KBM-7 (cell line): ENCODE results near the gene RXFP1.
"Not testable (repeated sequence)": the region's sequence is repeated elsewhere in the genome, so short reads cannot be mapped to it uniquely, and the experiment has no call there.

Experiments used
- DNase-seq: peaks from one replicate; pipeline ENCODE4 v3.0.0-alpha.2; 2015
- in situ Hi-C: fragments of 300-500 bp; cut with MboI; formaldehyde crosslinking; loops from 2 replicates; pipeline ENCODE4 v1.14.3; 2020; ENCODE audit warnings: low sequenced_read_pairs, low pct_unique_long_range_greater_than_20kb, mixed read lengths

Gene RXFP1

DNA sequence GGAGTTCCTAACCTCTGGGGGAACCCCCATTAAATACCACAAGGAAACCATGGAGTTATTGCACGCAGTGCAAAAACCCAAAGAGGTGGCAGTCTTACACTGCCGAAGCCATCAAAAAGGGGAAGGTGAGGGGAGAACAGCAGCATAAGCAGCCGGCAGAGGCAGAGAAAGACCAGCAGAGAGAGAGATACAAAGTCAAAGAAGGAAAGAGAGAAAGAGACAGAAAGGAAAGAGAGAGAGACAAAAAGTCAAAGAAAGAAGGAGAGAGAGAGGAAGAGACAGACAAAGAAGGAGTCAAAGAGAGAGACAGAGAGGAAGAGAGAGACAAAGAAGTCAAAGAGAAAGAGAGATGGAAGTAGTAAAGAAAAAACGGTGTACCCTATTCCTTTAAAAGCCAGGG is 141.6 kb downstream of the RXFP1 start:
- in situ Hi-C loops, result not testable (repeated sequence)
- DNase-seq, result peak; percentile 63

DNA sequence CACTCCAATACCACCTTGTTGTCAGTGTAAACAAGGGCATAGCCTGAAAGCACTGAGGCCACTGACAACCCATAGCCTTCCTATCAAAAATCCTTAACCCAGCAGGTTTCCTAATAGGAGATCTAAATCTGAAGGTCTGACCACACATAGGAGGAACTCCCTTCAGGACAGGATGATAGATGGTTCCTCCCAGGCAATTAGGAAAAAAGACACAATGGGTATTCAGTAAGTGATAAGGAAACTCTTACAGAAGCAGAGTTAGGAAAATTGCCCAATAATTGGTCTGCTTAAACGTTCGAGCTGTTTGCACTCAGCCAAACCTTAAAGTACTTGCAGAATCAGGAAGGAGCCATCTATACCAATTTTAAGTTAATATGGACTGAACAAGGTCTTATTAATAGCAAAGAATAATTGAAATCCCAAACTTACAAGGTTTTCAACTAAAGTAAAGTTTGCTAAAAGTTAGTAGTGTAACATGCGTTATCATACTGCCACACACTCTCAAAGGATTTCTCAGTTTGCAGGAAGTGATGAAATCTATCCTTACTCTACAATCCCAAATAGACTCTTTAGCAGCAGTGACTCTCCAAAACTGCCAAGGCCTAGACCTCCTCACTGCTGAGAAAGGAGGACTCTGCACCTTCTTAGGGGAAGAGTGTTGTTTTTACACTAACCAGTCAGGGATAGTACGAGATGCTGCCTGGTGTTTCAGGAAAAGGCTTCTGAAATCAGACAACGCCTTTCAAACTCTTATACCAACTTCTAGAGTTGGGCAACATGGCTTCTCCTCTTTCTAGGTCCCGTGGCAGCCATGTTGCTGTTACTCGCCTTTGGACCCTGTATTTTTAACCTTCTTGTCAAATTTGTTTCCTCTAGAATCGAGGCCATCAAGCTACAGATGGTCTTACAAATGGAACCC is 142.3 kb downstream of the RXFP1 start:
- in situ Hi-C loops, result not testable (repeated sequence)
- peak; percentile 76 for DNase-seq

DNA sequence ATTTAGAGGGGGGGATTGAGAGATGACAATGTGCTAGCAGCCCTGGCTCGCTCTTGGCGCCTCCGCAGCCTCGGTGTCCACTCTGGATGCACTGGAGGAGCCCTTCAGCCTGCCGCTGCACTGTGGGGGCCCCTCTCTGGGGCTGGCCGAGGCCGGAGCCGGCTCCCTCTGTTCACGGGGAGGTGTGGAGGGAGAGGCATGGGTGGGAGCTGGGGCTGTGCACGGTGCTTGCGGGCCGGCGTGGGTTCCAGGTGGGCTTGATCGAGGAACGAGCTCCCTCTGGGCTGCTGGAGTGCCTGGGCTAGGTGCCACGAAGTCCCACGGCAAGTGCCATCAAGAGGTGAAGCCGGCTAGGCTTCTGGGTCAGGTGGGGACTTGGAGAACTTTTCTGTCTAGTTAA is 143.1 kb downstream of the RXFP1 start:
- in situ Hi-C loops, result no loop called here
- DNase-seq, result no peak

DNA sequence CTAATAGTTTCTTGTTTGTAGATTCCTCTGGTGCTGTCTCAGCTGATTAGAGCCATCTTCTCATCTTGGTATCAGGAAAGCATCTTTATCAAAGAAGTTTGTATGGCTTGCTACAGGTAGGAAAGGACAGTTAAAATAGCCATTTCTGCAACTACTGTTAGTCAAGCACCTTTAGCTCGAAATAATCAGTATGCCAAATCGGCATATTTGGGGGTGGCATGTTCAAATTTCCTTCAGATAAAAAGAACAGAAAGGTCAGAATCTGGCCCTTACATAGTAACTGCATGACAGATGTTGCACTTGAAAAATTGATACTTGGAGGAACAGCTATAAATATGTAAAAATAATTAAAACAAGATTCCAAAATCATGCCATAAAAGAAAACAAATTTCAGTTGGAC is 145.2 kb downstream of the RXFP1 start:
- in situ Hi-C loops, result no loop called here

DNA sequence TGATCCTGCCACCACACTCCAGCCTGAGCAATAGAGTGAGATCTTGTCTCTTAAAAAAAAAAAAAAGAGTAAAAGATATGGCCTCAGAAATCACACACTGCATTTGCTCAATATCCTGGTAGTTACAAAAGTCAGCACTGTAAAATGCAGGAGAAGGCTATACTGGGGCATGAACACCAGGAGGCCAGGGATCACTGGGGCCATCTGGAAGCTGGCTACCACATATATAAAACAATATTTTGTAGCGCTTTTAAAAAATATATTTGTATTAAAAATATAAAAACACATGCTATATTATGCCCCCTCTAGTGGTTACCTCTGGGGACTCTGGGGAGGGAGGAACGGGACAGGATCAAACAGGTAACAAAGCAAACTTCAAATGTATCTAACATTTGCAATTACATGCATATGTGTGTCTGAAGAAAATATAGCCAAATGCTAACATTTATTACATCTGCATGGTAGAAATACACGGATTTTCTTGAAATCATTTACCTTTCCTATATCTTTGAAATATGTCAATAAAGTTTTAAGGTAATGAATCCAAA is 146.0 kb downstream of the RXFP1 start:
- in situ Hi-C loops, result no loop called here
- peak; percentile 52 for DNase-seq

More for the DNA sequence above, 145.2 kb downstream of the RXFP1 start:
- DNase-seq, result no peak

DNA sequence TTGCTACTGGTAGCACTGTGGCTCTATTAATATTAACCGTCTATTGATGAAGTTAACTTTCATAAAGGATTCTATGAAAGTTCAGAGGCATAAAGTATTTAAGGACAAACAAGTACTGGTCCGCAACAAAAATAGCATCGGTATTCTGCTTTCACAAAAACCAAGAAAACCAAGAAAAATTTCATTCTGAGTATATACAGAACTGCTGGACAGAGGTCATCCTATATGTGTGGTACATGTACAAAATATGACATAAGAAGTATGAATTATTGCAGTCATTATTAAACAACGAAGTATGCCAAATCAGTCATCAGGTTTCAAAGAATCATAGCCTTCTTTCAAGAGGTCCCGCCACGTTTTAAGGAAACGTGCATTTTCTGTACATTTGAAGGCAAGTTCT is 147.6 kb downstream of the RXFP1 start:
- in situ Hi-C loops, result no loop called here

DNA sequence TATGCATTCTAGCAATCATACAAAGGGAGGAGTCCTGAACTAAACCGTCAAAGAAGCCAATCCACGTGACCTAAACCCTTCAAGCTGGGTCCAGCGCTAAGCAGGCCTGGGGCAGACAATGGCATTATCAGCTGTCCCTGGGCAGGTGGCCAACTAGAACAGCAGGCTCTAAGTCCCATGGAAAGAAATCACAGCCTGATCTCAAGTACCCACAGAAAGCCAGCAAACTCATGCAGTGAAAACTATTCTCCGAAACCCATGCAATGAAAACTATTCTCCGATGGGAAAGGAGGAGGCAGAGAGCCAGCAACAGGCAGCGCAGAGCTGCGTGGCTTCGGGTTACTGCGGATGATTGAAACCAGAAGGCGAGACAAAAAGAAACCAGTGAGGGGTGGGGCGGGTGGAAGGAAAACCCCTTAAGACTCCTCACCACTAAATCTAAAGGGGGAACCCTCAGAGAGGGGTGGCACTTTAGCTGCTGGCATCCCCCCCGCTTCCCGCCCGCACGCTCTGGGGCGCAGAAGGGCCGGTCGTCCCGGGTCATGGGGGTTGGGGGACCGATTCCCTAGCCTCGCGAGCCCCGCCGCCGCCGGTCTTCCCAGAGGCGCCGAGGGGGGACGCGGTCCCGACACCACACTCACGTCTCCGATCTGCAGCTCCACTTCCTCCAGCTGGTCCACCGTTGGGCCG is 149.4 kb downstream of the RXFP1 start:
- in situ Hi-C loops, result no loop called here

More for the DNA sequence above, 147.6 kb downstream of the RXFP1 start:
- DNase-seq, result no peak

DNA sequence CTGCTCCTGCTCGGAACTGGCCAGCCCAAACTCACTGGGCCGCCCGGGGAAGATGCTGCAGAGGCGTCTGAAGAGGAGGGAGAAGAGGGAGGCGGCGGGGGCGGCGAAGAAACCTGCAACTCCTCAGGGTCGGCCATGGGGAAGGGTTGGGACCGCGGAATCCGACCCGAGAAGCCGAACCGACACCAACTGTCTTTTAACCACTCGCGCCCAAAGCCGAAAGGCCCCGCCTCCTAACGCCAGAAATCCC is 149.9 kb downstream of the RXFP1 start, which contains the start of gene C4orf46:
C4orf46 (minus strand) TSS at position 223 of the 250 bp plus-strand sequence; CDS start at position 137, 86 bp downstream.
- in situ Hi-C loops, result no loop called here

More for the DNA sequence above, 149.4 kb downstream of the RXFP1 start:
- peak; percentile 69 for DNase-seq

DNA sequence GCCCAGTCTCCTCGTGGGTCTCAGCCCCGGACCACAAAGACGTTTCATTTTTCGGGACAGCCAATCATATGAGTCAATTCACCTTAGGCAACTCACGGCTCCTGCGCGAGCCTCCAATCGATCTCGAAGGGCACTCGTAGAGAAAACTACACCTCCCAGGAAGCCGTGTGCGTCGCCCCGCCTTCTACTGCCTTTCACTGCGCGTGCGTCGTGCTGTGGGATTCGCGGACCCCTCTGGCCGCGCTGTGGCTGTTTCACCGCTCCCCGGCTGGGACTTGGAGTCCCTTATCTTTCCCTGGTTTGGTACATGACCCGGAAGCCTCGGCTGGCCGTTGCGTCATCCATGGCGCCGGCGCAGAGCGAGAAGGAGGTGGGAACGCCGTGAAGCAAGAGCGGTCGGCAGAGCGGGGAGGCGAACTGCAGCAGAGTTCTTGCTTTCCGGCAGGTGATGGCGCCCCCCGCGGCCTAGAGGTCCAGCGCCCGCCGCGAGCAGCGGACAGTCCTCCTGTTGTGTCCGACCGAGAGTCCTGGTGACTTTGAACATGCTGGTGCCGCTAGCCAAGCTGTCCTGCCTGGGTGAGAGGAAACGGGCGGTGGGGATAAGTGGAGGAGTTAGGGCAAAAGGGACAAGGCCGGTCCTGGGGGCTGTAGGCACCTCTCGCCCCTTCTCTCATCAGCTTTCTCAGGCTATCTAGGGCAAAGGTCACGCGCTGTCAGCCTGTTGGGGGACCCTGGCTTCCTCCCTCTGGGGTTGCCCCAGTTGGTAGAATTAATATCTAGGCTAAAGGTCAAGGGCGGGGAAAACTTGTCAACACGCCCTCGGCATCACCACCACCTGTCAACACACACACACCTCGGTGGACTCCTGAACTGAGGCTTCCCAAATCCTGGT is 150.5 kb downstream of the RXFP1 start, which contains the start of gene ETFDH:
ETFDH (plus strand) TSS at position 382 of the 892 bp plus-strand sequence; CDS start at position 543, 161 bp downstream.
- DNase-seq, result peak; percentile 100
- in situ Hi-C loops, result no loop called here

More for the DNA sequence above, 149.9 kb downstream of the RXFP1 start, which contains the start of gene C4orf46:
- DNase-seq, result no peak

DNA sequence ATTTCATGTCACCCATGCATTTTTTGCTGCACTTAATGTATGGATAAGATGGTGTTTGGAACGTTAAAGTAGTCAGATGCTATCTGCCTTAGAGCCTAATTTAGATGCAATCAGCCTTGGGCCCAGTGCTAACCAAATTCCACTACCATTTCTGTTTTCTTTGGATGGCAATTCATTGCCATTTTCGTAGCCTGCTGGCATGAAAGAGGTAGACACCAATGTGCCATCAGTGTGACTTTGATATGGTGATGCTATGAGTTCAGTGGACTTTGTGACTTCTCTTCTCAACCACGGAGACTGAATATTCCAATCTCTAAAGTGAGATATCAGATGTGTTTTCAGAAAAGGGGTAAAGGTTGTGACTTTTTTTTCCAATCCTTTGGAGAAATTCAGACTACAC is 152.0 kb downstream of the RXFP1 start:
- no peak for DNase-seq
- in situ Hi-C loops, result no loop called here

DNA sequence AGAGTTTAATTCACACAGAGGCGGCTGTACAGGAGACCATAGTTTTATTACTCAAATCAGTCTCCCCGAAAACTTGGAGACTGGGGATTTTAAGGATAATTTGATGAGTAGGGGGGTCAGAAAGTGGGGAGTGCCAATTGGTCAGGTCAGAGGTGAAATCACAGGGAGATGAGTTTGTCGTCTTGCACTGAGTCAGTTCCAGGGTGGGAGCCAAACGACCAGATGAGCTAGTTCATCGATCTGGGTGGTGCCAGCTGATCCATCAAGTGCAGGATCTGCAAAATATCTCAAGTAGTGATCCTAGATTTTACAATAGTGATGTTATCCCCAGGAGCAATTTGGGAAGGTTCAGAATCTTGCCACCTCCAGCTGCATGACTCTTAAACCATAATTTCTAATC is 154.4 kb downstream of the RXFP1 start:
- in situ Hi-C loops, result no loop called here
- DNase-seq, result no peak

DNA sequence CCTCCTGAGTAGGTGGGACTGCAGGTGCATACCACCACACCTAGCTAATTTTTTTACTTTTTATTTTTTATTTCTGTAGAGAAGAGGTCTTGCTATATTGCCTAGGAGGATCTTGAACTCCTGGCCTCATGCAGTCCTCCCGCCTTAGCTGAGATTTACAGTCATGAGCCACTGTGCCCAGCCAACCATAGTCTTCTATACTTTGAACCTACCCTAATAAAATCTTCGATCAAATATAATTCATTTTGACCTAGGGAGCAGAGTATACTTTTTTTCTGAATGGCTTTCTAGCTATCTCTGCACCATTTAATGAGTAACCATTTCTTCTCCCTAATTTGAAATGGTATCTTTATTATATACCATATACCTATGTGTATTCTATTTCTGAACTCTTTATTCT is 157.1 kb downstream of the RXFP1 start:
- DNase-seq, result no peak
- in situ Hi-C loops, result no loop called here

DNA sequence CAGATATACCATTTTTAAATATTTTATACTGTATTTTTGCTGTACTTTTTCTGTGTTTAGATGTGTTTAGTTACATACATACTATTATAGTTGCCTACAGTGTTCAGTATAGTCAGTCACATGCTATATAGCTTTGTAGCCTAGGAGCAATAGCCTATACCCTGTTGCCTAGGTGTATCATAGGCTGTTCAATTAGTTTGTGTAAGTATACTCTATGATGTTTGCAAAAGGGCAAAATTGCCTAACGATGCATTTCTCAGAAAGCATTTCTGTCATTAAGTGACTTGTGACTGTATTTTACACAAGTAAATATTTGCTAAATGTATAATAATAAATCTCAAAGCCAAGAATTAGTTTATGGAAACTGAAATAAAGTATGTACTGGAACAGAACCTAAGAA is 159.9 kb downstream of the RXFP1 start:
- in situ Hi-C loops, result no loop called here
- DNase-seq, result no peak

DNA sequence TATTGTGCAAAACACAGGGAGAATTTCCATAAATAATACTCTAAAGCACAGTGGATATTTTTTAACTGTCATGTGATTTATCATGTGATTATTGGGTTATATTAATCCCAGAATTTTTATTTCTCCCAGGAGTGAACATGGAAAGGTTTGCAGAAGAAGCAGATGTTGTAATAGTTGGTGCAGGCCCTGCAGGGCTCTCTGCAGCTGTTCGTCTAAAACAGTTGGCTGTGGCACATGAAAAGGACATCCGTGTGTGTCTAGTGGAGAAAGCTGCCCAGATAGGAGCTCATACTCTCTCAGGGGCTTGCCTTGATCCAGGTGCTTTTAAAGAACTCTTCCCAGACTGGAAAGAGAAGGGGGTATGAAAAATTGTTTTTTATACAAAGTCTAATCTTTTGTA is 160.4 kb downstream of the RXFP1 start:
- no peak for DNase-seq
- in situ Hi-C loops, result no loop called here

DNA sequence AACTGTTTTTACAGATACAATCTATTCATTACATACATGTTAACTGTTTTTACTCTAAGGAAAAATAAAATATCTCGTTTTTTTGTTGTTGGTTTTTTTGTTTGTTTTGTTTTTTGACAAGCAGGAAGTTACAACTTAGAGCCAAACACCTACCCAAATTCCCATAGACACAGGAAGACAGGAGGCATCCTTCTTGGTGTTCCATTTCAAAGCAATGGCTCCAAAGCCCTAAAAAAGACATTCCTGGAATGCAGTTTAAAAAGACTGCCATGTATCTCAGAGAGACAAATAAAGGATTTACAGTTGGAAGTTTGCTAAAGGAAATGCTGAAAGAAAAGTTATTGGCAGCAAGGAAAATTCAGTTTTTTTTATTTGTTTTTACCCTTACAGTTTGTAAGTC is 167.1 kb downstream of the RXFP1 start:
- in situ Hi-C loops, result no loop called here
- no peak for DNase-seq
